Fibroblast of peridontal ligament (primary cell): ENCODE measurements around the gene BEST3.

Experiments used
- DNase-seq: peaks from one replicate; pipeline ENCODE4 v3.0.0-alpha.2; 2010; ENCODE audit errors: extremely low read depth

Gene BEST3

DNA sequence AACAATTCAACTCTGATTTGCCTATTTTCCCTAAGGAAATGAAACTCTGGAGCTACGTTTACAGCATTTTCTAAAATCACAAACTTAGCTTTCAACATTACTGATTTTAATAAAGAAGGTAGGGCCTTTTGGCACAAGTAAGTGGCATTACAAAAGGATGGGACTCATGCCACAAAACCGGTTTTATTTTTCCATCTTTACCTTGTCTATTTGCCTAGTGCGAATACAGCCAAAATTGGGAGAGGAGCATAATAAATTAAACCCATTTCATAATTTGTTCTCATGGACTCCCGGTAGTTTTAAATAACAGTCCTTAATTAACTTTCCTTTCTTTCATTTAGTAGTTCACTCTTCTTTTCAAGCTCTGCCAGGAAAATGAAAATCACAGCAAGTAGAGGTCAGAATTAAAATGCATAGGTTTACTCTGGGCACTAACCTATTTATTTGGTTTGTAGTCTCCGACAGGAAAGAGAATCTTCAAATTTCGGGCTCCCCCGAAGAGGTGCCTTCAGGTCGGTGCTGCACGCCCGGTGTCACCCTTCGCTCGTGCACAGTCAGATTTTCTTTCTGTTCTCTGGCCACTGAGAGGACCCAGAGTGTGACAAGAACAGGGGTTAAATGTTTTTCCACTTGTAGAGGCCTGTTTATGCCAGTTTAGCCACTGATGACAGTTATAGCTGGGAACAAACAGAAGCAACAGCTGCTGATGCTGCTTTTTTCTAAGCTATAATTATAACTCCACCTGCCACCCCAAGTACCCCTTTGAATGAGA lies at the start of gene BEST3:
TSS of gene BEST3 (minus strand) at position 535 of the 772 bp plus-strand sequence. CDS start 1,505 bp downstream, outside the sequence.
- DNase-seq = no peak

DNA sequence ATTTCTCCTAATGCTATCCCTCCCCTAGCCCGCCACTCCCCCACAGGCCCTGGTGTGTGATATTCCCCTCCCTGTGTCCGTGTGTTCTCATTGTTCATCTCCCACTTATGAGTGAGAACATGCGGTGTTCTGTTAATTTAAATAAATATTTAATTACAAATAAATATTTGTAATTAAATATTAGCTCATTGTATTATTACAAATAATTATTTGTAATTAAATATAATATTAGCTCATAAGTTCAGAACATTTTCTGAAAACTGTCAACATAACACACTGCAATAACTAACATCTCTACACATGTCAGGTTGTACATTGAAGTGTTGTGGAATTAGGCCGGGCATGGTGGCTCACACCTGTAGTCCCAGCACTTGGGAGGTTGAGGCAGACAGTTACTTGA lies 45.0 kb upstream of the BEST3 start:
- no peak for DNase-seq

GRCh38 chr12:69739287-69740191 lies 40.4 kb upstream of the BEST3 start:
- DNase-seq = peak; percentile 3

- DNase-seq = peak; percentile 39
These were observed 39.5 kb upstream of the BEST3 start, which contains the start of gene RAB3IP for GRCh38 chr12:69738351-69739286. RAB3IP (plus strand) TSS chr12:69738860; CDS start chr12:69755409, 16,549 bp downstream.

- DNase-seq = no peak
These were observed 34.5 kb upstream of the BEST3 start for GRCh38 chr12:69733638-69734037.

DNA sequence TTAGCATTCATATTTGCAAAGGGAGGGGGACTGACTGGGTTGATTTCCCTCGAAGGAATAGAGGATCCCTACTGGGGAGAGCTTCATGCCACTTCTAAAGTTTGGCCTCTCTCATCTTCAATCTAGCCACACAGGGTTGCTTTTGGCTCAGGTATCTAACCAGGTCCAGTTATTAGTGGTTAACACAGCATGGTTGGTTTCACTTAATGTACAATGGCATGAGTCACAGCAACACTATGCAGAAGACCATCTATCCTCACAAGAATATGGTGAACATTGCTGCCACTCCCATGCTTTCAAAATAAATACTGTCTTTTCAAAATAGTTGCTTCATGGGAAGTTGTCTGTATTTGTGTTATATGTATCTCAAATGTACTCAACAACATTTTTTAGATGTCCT lies 33.0 kb upstream of the BEST3 start:
- DNase-seq = no peak

DNA sequence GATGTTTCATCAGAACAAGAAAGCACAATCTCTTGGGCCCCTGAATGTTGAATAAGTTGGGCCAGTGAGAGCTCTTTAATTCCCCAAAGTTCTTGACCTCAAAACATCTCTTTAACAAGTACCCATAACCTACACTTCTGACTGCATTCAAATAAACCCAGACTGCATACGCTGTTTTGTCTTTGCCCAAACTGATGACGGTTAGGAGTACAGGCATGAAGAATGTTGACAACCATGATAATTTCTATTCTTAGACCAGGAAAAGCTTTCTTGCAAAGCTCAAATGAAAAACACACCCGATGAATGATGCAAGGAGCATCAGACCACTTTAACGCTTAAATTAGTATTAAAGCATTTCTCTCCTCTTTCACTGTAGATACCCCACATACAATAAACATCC lies 27.8 kb upstream of the BEST3 start:
- DNase-seq = no peak

DNA sequence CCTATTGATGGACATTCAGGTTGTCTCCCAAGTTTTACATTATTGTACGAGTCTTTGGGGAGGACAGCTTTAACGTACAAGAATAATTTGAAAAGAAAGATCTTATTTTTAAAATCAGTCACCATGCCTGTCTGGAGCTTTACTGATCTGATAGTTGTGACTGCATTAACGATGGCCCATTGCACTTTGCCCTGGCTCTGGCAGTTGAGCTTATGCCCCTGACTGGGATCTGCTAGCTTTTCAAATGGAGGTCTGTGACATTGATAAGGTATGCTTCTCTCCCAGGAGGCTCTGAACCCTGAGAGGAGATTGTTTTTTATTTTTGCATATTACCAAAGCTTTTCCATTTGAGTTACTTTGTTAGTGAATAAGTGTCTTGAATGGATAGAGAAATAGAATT lies 21.6 kb upstream of the BEST3 start:
- DNase-seq = no peak

DNA sequence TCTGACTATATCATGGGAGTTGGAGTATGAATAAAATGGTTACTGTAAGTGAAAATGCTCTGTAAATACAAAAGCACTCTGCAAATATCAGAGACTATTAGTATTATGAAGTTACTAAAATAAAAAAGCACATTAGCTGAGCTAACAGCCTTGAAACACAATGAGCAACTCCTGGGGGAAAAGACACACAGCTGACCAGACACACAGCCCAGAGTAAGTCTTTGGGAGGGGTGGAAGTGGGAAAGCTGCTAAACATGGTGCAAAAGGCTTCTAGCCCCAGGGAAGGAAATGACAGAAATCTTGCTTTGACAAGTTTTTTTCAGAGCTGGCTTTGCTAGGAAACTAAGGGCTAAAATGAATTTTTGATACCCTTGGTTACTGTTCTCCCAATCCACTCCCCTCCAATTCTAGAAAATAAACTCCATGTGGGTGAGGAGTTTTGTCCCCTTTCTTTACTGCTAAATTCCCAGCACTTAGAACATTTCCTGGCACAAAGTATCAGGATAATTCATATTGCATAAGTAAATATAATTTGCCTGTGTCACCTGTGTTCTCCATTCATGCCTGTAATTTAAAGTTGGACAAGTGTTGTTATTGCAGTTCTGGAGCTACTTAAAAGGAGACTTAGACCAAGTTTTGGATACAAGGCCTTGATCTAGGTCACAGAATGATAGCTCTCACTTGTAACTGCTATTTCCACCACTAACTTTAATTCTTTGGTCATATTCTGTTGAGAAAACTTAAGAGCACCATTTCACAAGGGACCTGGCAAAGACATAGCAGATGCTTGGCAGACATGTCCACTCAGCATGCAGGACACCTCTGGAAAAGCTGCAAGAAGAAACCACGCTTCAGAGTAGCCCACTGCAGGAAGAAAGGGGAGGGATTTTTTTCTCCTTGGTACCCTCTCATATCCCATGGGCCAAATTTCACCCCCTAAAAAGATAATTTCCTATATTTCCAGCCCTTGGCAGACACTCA lies 20.5 kb upstream of the BEST3 start:
- no peak for DNase-seq

GRCh38 chr12:69714542-69714941 lies 15.4 kb upstream of the BEST3 start:
- DNase-seq = no peak

DNA sequence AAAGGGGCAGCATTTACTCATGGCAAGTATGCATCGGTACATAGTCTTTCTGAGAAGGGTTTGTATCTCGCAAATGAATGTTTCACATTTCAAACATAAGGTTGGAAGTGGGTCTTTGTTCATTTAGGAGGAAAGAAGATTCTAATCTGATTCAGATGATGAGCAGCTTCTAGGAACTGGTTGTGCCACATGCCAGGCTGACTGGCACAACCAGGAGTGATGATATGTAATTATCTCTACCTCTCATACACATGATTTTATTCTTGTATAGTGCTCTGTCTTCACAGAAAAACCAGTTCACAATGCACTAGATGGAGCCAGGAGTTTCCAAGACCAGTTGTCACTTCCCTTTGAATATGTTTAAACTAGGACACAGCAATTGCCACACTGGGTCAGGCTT lies 13.7 kb upstream of the BEST3 start:
- DNase-seq = no peak

GRCh38 chr12:69708649-69709048 lies 9.5 kb upstream of the BEST3 start:
- DNase-seq = no peak

- no peak for DNase-seq
These were observed 5.3 kb upstream of the BEST3 start for GRCh38 chr12:69704357-69704756.

DNA sequence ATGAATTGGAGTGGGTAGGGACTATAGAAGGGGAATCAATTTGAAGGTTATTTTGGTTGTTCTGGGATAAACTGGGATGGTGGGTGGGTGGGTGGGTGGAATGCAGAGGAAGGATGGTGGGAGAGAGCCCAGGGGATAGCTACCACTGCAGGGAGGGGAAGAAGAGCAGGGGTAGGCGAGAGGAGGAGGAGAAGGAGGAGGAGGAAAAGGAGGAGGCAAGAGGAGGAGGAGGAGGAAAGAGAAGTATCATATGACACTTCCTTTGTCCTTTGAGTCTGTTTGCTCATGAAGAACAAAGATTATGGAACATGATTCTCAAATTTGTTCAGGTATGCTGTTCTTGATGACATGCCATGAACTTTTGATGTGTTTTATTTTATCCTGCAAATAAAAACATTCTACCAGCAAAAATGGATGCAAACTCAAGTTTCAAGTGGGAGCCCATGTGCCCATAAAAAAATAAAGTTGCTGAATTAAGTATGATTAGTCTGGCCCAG lies 4.1 kb upstream of the BEST3 start:
- no peak for DNase-seq

DNA sequence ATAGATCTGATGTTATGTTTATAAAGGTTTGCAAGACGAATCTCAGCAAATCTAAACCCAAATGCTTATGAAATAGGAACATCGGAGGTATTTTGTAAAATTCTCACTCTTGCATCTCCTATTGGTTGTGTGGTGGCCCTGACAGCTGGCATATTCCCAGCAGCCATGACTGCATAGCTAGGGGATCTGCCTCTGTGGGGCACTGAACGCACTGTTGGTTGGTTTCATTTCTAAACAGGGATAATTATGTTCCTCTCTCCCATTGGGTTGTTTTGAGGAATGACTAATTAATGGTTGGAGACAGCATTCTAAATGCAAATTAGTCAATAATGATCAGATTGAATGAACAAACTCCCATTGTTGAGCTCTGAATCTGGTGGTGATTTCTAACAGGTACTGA lies 2.7 kb upstream of the BEST3 start:
- DNase-seq = no peak

GRCh38 chr12:69698054-69698453 lies 1.0 kb downstream of the BEST3 start:
- peak; percentile 18 for DNase-seq

DNA sequence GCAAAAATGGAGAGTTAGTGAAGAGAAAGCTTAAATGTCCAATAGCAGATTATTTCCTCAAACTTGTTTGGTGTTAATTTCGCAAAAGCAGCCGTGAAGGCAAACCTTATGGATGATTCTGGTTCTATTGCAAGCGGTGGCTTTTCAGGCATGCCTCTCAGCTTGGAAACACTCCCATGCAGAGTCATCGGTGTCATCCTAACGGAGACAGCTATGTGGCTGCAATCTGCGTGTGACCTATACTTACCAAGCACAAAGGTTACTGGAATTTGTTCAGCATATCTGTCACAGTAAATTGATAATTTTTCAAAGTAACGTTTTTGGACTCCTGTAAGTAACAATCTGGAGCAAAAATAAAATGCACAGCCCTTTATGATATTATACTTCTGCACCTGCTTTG lies 5.0 kb downstream of the BEST3 start:
- DNase-seq = no peak

DNA sequence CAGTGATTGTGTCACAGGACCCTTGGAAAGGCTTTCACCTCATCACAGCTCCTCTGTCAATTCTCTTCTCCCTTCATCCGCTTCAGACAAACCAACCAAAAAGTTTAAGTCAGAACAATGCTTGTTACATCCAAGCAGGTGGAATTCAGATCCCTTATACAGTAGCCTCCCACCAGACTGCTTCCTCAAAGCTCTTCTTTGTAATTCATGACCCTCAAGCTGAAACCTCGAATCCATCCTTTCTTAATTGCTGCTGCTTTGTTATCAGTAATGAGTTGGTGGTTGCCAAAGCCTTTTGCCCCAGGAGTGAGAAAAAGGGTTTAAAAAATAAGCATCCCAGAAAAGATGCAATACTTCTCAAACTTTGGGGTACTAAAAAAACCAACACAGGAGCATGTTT lies 9.5 kb downstream of the BEST3 start:
- no peak for DNase-seq

DNA sequence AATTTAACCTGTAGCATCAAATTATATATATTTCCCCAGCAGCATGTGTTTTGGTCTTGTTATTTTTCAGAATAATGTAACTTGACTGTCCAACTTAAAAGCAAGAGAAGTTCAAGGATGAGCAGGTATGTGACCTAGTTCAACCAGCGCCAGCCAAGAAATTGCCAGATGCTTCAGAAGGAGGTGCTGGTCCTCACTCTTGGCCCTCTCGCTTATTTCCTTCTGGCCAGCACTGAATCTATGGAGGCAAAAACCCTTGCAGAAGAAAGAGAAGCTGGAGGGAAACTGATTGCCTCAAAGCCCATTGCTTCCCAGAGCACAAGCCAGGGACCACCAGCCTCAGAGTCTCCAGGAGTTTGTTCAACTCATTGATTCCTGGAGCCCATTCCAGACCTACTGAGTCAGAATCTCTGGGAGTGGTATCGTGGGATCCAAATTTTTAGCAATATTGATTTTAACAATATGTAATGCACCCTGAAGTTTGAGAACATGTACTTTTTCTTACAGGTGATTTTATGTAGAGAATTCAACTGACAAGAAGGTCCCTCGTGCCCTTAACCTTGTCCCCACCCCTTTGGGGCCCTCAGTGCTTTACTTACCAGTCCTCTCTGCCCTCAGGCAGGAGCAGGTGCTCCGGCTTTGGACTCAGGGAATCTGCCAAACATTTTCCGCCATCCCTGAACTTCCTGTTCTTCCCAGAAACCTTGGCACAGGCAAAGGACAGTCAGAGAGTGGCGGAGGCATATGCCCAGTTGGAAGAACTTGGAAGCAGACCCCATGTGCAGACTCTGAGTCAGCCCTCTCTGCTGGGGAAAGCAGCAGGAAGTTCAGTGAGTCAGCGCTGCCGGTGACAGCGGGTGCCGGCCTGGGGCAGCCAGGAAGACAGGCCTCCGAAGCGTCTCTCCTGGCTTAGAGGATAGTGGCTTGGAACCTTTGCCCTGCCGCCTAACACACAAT lies 10.4 kb downstream of the BEST3 start:
- DNase-seq = peak; percentile 83
